Mesodermal cell (in vitro differentiated cells): ENCODE measurements around the gene CUEDC1.
A peak's percentile ranks its signal among the peaks of the same experiment; 100 is the strongest.

Experiments used
- H3K27ac ChIP-seq: 2 replicates; pipeline ENCODE4 v1.7.0; 2013; ENCODE audit warnings: mild to moderate bottlenecking, low read depth, low read length, moderate library complexity; ENCODE audit not compliant: severe bottlenecking
- H3K36me3 ChIP-seq: 2 replicates; pipeline ENCODE4 v1.7.1; 2013; ENCODE audit warnings: mild to moderate bottlenecking, low read length, moderate library complexity; ENCODE audit not compliant: control insufficient read depth, insufficient read depth
- H3K4me1 ChIP-seq: one replicate; pipeline ENCODE4 v1.7.1; 2013; ENCODE audit warnings: mild to moderate bottlenecking, low read length; ENCODE audit not compliant: insufficient read depth, control insufficient read depth, poor library complexity, severe bottlenecking
- H3K4me3 ChIP-seq: 2 replicates; pipeline ENCODE4 v1.7.0; 2013; ENCODE audit warnings: low read length, control low read depth, mild to moderate bottlenecking; ENCODE audit not compliant: insufficient read depth, poor library complexity, severe bottlenecking; ENCODE audit errors: extremely low read depth
- H3K9me3 ChIP-seq: 2 replicates; pipeline ENCODE4 v1.7.1; 2013; ENCODE audit warnings: mild to moderate bottlenecking, low read length, moderate library complexity; ENCODE audit not compliant: control insufficient read depth
- WGBS, 2 experiments: methylation state at CpG; one replicate each; pipeline ENCODE4 v1.1.5; 2013; ENCODE audit warnings: missing lambda C conversion rate in 2 of 2; ENCODE audit not compliant: insufficient coverage in 2 of 2; 5-methylcytosine and 5-hydroxymethylcytosine counted together

Gene CUEDC1

DNA sequence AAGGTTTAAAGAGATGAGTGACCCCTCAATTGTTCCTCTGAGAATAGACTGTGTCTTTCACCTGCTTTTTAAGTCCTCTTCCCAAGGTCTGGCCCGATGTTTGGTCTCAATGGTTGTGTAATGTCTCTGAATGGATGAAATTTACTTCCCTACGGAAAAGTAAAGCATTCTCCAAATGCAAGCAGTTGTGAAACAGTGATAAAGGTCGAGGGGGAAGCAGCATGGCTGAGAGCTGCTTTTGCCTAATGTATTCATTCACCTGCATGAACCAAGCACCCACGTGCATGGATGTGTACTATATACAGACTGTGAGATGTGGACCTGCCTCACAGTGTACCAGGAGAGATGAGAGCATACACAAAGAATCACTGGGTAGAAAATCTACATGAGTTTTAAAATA is 116.8 kb downstream of the CUEDC1 start:
- Histone ChIP-seq H3K27ac (no peak overlapping the region), H3K4me1 (no peaks in the 10 kb centered on the region), H3K4me3 (no peak overlapping the region), H3K36me3 (peaks cover 42% of the 10 kb centered on the region), H3K9me3 (no peaks in the 10 kb centered on the region)
- WGBS, 2 experiments = 73 to 86% methylated on average over 2 to 3 of the region's 4 CpGs

- Histone ChIP-seq H3K27ac (no peak overlapping the region), H3K4me1 (no peaks in the 10 kb centered on the region), H3K36me3 (peaks cover 28% of the 10 kb centered on the region), H3K4me3 (no peak overlapping the region), H3K9me3 (no peaks in the 10 kb centered on the region)
- no CpG with 5 or more reads among the region's 2 CpGs for WGBS, 2 experiments
These were observed 119.8 kb downstream of the CUEDC1 start for GRCh38 chr17:57835333-57835900.

GRCh38 chr17:57834146-57834741 is 121.0 kb downstream of the CUEDC1 start:
- WGBS, 2 experiments = 75 to 77% methylated on average over 10 to 12 of the region's 13 CpGs

DNA sequence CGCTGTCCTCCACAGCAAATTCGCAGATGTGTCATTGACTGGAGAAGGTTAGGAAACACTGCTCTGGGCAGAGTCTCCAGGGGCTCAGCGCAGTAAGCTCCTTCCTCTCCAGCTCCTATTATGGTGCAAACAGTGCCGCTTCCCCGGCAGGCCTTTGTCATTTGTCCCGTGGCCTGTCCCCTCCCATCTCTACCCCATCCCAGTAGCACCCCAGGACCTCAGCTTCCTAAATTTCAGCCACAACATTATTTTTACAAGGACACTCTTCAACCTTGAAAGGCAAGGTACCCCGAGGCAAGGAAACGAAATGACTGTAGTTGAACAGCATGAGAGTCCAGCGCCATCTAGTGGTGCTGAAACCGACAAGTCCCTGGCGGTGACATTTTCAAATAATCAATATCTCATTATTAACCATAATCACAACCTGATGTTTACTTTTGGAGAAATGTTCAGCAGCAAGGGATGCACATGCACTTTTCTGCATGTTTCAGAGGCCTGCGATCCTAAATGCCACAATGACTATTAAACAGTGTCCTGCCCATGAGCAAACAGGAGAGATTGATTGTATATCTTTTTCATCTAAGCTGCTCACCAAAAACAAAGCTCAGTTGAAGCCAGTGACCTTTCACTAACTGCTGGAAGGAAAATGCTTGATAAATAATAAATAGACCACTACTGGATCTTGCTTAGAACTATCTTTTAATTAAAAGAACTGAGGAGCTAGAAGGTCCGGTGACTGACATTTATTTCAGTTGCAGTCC is 121.9 kb downstream of the CUEDC1 start:
- 9% methylated on average over 11 to 12 of the region's 13 CpGs for WGBS, 2 experiments
- Histone ChIP-seq H3K9me3 (no peaks in the 10 kb centered on the region), H3K36me3 (peaks cover 7% of the 10 kb centered on the region), H3K27ac (peak overlapping the region; percentile 68), H3K4me3 (peak overlapping the region; percentile 22), H3K4me1 (no peaks in the 10 kb centered on the region)

More at GRCh38 chr17:57834146-57834741, 121.0 kb downstream of the CUEDC1 start:
- no peak overlapping the region for H3K27ac ChIP-seq
- no peaks in the 10 kb centered on the region for H3K4me1 ChIP-seq
- H3K4me3 ChIP-seq = no peak overlapping the region
- peaks cover 16% of the 10 kb centered on the region for H3K36me3 ChIP-seq
- H3K9me3 ChIP-seq = no peaks in the 10 kb centered on the region

DNA sequence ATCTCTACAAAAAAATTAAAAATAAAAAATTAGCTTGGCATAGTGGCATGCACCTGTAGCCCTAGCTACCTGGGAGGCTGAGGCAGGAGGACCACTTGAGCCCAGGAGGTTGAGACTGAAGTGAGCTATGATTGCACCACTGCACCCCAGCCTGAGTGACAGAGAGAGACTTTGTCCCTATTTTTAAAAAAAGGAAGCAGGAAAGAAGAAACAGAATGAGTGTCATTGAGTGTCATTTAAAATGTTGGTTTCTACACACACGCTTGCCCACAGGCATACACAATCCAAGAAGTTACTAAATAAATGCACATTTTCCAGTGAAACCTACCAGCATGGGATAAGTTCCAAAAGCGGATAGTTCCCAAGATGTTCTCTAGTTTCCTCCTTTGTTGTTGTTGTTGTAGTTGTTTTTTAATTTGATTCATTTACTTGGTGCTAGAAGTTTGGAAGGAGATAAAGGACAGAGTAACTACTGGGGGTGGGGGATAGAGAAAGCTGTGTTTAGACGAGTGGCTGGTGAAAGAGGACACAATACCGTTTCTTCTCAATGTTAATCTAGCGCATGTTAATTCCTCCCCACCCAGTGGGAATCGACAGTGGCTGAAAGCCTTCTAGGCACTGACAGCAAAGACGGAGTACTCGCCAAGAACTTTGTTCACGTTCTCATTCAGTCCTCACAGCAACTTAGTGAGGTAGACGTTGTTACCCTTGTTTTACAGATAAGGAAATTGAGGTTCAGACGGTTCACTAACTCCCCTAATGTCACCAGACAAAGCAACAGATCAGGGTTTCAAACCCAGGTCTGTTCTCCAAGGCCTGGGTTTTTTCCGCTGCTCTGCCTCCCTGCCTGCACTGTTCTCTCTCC is 122.7 kb downstream of the CUEDC1 start:
- H3K27ac ChIP-seq = peak overlapping the region; percentile 68
- 16 to 17% methylated on average over 5 to 8 of the region's 12 CpGs for WGBS, 2 experiments

DNA sequence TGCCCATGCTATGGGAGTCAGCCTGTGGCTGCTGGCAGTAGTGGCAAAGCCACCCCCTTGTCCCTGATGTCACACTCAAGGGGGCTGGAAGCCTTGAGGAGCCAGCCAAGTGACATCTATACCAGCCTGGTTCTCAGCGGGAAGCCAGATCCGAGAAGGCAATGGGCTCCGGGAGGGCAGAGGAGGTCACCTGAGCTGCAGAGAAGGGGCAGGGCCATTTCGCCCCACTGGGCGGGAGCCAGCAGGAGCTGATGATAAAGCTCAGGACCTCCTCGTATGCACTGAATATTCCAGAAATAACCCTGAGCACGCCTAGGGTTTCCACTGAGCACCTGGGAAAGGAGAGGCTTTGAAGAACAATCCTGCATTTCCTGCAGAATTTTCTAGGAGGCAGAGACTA is 124.3 kb downstream of the CUEDC1 start:
- no peak overlapping the region for H3K4me3 ChIP-seq
- 76 to 78% methylated on average over 6 to 7 of the region's 7 CpGs for whole genome bisulfite sequencing, 2 experiments
- no peak overlapping the region for H3K27ac ChIP-seq
- H3K9me3 ChIP-seq = no peaks in the 10 kb centered on the region
- no peaks in the 10 kb centered on the region for H3K36me3 ChIP-seq
- no peaks in the 10 kb centered on the region for H3K4me1 ChIP-seq

More for the DNA sequence above, 122.7 kb downstream of the CUEDC1 start:
- Histone ChIP-seq H3K9me3 (no peaks in the 10 kb centered on the region), H3K36me3 (no peaks in the 10 kb centered on the region), H3K4me1 (no peaks in the 10 kb centered on the region), H3K4me3 (peak overlapping the region; percentile 22)

DNA sequence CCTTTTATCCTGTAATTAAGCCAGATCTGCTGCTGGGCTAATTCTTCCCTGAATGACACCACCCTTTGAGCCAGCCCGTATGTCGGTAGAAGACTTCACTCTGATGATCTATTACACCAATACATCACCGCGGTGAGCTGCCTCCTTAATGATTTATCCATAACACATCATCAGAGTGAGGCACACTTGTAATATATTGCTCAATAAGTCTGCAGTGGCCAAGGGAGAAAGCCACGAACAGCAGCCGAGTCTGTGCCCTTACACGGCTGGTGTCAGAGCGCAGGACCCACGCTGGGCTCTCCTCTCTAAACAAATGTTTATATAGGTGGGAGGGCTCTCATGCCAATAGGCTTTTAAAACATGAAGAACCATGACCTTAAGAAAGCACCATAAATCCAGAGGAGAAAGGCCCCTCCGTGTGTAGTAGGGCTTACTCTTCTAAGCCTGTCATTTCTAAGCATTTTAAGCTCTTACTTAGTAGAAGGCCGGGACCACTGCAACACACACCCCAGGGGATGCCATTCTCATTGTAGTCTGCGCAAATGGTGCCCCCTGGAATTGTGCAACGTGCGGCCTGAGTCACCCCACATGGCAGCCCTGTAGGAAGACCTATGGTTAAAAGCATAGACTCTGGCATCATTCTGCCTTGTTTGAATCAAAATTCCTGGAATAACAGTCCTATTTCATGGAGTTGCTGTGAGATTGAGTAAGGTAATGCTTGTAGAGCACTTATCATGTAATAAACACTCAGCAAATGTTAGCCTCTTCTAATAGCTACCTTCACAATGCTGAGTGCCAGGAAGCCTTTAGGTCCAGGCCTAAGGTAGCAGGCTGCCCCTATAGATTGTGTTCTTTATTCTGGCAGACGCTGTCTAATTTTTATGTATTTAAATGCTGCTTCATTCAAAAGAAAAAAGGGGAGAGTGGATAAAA is 131.5 kb downstream of the CUEDC1 start:
- Histone ChIP-seq H3K4me1 (no peaks in the 10 kb centered on the region), H3K9me3 (no peaks in the 10 kb centered on the region), H3K27ac (no peak overlapping the region), H3K36me3 (no peaks in the 10 kb centered on the region), H3K4me3 (no peak overlapping the region)
- 85 to 87% methylated on average over 8 to 13 of the region's 15 CpGs for WGBS, 2 experiments

GRCh38 chr17:57819867-57820266 is 135.3 kb downstream of the CUEDC1 start:
- Histone ChIP-seq H3K36me3 (no peaks in the 10 kb centered on the region), H3K4me3 (no peak overlapping the region), H3K4me1 (no peaks in the 10 kb centered on the region), H3K9me3 (no peaks in the 10 kb centered on the region), H3K27ac (no peak overlapping the region)
- 90 to 97% methylated on average over 4 of the region's 5 CpGs for WGBS, 2 experiments

GRCh38 chr17:57819285-57819684 is 135.9 kb downstream of the CUEDC1 start:
- Histone ChIP-seq H3K4me1 (no peaks in the 10 kb centered on the region), H3K9me3 (no peaks in the 10 kb centered on the region), H3K4me3 (no peak overlapping the region), H3K36me3 (no peaks in the 10 kb centered on the region), H3K27ac (no peak overlapping the region)
- WGBS, 2 experiments = no CpG with 5 or more reads among the region's 2 CpGs

DNA sequence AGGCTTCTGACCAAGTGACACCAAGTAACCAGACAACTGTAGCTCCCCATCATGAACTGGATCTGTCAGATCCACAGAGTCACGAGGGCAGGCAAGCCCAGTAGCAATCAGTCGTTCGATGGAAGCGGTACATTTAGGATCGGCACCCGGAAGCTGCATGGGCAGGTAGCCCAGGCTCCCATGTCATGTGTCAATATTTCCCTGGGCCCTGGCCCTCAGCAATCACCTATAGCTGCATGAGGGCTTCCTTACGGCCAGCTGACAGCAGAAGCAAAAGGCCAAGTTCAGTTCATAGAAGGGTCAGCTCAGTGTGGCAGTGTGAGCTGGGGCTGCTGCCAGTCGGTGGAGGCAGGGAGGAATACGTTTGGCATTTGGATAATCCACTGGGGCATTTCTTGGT is 137.1 kb downstream of the CUEDC1 start:
- Histone ChIP-seq H3K36me3 (no peaks in the 10 kb centered on the region), H3K4me1 (no peaks in the 10 kb centered on the region), H3K9me3 (no peaks in the 10 kb centered on the region), H3K4me3 (no peak overlapping the region), H3K27ac (no peak overlapping the region)
- 68 to 84% methylated on average over 9 of the region's 9 CpGs for WGBS, 2 experiments
